Uterus (tissue), 2 donors: ENCODE results near the gene CHST9.

Source experiments
- POLR2A ChIP-seq, 2 donors: fragments of 450-650 bp; IDR thresholded peaks; one replicate each; pipeline ENCODE4 v1.6.1; 2016; ENCODE audit warnings: antibody characterized with exemption in 2 of 2, mild to moderate bottlenecking in 1 of 2, moderate library complexity in 1 of 2
- TF ChIP-seq, protein P1 (sequence below), 4 experiments: fragments of 200-600 bp in 2 of 4; fragments of 450-650 bp in 2 of 4; sonication (generic) in 2 of 4; IDR thresholded peaks; one replicate each; pipeline ENCODE4 v1.5.1; 2016 to 2019; ENCODE audit warnings: antibody characterized with exemption in 4 of 4, mild to moderate bottlenecking in 2 of 4, moderate library complexity in 1 of 4

DNA sequence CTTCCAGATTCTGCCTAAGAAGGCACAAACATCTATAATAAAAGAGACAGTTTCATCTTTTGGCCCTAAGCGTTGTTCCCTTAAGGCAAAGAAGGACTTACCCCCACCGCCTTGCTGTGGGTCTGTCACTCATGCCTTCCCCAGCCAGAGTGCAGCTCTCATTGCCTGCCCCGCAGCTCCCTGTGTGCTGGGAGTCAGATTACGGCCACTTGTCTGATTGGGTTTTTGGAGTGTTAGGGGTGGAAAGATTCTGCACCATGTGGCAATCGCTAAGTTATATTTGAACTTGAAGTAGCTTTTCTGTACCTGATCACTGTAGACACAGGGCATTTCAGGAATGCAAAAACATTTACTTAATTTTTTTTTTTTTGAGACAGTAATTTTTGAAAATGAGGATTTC, 319.6 kb downstream of the CHST9 start, which contains the start of gene AQP4:
- TF ChIP-seq, protein P1, sequence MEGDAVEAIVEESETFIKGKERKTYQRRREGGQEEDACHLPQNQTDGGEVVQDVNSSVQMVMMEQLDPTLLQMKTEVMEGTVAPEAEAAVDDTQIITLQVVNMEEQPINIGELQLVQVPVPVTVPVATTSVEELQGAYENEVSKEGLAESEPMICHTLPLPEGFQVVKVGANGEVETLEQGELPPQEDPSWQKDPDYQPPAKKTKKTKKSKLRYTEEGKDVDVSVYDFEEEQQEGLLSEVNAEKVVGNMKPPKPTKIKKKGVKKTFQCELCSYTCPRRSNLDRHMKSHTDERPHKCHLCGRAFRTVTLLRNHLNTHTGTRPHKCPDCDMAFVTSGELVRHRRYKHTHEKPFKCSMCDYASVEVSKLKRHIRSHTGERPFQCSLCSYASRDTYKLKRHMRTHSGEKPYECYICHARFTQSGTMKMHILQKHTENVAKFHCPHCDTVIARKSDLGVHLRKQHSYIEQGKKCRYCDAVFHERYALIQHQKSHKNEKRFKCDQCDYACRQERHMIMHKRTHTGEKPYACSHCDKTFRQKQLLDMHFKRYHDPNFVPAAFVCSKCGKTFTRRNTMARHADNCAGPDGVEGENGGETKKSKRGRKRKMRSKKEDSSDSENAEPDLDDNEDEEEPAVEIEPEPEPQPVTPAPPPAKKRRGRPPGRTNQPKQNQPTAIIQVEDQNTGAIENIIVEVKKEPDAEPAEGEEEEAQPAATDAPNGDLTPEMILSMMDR (IDR thresholded peaks at IDR 0.05) = no peak
- TF ChIP-seq POLR2A (IDR thresholded peaks at IDR 0.05) = no peak
